ENCODE measurements around the gene NADK.
"Not testable (repeated sequence)": the region's sequence is repeated elsewhere in the genome, so short reads cannot be mapped to it uniquely, and the experiment has no call there.

- TF ChIP-seq CTCF, POLR2AphosphoS5 (IDR thresholded peaks at IDR 0.05): not testable (repeated sequence)
Measured at GRCh38 chr1:1727131-1727651, 51.1 kb downstream of the NADK start.

Data from prostate gland (tissue), 2 donors.